Midbrain (tissue), 1 donor: ENCODE measurements around the gene SPATC1L.

Experiments
- DNase-seq: peaks from one replicate; lab custom pipeline; 2025; lab: John Stamatoyannopoulos, UW

Gene SPATC1L

DNA sequence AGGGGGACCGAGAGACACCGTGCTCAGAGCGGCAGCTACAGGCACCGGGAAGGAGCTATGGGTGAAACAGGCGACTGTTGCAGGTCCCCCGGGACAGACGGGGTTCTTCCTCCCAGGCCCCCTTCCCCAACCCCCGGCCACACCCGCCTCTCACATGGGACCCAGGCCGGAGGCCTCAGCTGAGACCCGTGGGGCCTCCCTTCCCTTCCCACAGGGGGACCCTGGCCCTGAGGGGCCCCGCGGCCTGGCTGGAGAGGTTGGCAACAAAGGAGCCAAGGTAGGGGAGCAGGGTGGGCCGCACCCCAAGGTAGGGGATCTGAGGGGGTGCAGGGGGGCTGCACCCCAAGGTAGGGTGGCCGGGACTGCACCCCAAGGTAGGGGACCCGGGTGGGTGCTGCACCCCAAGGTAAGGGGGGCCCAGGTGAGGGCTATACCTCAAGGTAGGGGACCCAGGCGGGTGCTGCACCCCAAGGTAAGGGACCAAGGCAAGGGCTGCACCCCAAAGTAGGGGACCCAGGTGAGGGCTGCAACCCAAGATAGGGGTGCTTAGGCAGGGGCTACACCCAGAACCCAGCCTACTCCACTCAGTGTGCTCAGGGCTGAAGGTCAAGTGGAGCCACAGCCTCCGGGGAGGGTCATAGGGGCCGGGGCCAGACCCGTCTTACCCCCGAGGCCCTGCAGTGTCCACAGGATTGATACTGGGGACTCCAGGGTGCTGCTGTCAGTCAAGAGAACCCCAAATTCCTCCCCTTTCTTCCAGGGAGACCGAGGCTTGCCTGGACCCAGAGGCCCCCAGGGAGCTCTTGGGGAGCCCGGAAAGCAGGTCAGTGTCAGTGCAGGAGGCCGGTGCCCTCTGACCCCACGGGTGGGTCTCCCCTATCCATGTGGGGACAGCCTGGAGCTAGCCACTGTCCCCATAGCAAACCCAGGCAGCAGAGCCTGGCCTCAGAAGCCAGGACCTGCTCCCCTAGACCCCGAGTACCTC is 63.7 kb downstream of the SPATC1L start:
- no peak for DNase-seq

DNA sequence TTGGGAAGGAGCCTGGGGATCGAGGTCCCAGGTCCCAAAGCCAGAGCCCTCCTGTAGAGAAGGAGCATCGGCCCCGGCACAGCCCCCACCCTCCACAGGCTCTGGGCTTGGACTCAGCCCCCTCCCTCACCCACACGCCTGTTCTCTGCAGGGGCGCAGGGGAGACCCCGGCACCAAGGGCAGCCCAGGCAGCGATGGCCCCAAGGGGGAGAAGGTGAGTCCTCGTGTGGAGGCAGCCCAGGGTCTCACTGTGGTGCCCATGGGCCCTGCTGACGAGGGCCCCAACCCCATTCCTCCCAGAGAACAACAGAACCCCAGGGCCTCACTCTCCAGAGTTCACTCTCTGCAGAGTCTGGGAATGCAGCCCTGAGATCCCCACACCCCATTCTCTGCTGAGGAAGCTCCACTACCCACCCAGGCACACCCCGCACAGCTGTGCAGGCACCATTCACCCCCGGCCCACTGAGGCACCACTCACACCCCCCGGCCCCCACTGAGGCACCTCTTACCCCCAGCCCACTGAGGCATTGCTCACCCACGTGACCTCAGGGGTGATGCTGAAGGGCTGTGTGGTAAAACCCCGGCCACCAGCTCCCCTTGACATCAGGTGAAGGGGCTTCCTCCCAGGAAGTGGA is 64.5 kb downstream of the SPATC1L start:
- no peak for DNase-seq

GRCh38 chr21:46119144-46119636 is 65.1 kb downstream of the SPATC1L start:
- DNase-seq, result no peak

DNA sequence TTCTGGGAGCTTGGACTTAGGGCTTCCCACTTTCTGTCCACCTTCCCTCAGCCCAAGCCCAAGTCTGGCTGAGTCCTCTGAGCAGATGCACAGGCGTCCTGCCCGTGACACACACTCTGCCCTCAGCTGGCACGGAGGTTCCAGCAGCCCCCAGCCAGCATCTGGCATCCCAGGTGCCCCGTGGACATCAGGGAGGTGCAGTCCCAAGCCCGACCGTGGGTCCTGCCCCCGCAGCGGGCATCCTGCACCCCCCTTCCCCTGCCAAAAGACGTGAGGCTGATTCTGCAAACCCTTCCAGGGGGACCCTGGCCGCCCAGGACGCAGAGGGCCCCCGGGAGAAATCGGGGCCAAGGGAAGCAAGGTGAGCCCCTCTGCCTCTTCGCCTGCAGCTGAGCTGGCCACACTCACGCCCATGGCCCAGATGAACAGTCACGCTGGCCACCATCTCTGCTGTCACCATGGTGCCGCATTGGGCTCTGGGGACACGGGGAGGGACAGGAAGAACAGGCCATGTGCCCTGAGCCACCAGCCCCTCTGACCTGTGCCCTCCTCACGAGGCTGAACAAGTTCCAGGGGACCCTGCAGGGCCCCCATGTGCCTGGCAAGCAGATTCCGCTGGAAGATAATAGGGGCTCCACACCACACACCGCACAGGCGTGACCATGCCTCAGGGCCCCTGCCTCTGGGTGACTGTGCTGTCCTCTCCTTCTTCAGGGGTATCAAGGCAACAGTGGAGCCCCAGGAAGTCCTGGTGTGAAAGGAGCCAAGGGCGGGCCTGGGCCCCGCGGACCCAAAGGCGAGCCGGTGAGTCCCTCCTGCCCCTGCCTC is 65.7 kb downstream of the SPATC1L start:
- no peak for DNase-seq

- DNase-seq, result no peak
These were observed 66.5 kb downstream of the SPATC1L start for GRCh38 chr21:46117586-46118315.

DNA sequence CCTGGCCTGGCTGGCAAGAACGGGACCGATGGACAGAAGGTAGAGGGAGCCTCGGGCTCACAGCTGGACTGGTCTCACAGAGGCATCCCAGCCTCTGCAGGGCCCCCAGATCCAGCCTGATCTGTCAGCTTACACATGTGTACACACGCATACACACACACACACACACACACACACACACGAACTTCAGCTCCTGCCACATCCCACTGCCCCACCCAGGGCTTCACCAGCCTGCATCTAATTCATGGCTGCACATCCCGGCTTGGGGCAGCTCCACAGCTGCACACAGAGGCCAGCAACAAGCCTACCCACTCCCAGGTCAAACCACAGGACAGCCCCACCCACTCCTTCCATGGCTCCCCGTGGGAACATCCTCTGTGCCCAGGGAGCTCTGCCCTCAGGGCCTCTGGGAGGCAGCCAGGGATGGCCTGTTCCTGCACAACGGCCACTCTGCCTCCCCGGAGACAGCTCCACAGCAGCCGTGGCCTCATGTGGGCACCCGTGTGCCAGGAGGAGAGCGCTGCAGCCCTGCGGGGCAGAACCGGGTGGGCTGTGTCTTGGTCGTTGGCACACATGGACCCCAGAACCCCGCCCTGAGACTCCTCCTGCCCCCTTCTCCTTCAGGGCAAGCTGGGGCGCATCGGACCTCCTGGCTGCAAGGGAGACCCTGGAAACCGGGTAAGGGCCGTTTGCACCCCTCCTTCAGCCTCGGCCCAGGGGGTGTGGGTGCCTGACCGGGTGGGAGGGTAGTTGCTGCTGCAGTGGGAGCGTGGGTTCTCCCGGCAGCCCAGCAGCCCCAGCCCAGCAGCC is 67.3 kb downstream of the SPATC1L start:
- no peak for DNase-seq

GRCh38 chr21:46116189-46116775 is 68.0 kb downstream of the SPATC1L start:
- no peak for DNase-seq

DNA sequence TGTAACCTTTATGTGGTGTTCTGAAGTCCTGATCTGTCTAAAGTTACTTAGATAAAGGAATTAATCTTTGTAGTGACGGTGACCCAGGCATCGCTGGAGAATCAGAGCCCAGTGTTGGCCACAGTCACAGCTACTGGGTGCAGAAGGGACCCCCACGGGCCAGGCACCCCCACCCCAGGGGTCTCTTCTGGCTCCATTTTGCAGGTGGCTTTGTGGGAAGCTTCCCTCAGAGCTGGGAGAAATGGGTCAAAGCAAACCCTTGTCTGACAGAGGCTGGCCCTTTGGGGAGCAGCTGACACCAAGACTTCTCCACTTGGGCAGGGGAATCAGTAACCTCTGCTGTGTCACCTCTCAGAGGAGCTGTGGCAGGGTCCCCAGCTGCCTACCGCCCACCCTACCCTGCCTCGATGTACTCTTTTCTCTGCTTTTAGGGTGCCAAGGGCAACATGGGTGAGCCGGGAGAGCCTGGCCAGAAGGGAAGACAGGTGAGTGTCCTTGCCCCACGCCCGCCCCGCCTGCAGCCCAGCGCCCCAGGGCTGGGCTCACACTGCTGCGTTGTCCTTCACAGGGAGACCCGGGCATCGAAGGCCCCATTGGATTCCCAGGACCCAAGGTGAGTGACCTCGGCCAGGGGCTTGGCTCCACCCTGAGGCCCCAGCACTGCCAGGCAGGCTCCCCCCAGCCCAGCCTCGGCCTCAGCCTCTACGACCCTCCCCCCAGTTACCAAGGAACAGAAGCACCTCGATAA is 68.6 kb downstream of the SPATC1L start:
- DNase-seq, result no peak

DNA sequence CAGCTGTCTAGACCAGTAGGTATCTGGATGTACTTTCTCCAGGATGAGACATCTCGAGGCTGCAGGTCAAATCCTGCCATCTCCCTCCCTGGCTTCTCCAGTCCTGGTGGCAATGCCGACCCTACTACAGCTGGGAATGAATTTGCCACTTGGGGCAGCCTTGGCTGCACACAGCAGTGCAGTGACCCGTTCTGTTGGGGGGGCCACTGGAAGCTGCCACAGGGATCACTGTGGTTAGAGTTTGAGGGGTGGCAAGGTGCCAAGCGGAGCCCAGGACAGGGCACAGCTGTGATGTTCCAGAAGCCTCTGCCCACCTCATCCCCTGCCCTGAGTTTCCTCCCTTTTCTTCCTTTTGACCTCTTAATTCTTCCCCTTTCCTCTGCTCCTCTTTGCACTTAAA is 69.3 kb downstream of the SPATC1L start:
- no peak for DNase-seq

GRCh38 chr21:46113497-46114176 is 70.6 kb downstream of the SPATC1L start:
- no peak for DNase-seq

GRCh38 chr21:46112725-46113215 is 71.5 kb downstream of the SPATC1L start:
- no peak for DNase-seq

- DNase-seq, result no peak
These were observed 72.2 kb downstream of the SPATC1L start for GRCh38 chr21:46111857-46112724.

DNA sequence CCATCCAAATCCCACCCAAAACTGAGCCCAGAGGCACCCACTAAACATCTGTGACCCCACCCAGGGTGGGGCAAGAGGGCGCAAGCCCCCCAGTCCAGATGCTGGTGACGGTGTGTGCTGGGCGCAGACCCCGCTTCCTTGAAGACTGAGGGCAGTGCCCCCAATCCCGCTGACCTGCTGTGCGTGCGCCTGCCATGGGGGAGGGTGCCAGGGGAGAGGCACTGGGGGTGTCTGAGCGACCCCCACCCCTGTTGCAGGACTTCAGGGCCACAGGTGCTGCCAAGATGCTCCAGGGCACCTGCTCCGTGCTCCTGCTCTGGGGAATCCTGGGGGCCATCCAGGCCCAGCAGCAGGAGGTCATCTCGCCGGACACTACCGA is 73.1 kb downstream of the SPATC1L start:
- DNase-seq, result no peak
